Stomach (tissue), 9 donors: ENCODE data around the gene FBXO11. TPM values are rescaled to one million over a fixed set of nuclear protein-coding genes. Genes with fewer than 3 reads are reported as not detected.

ENCODE experiments used
- DNase-seq, 2 donors: peaks; one replicate each; pipeline versions ENCODE4 v3.0.0 to v3.0.0-alpha.2; 2013 to 2019
- H3K27ac ChIP-seq, 5 donors: fragments of 200-600 bp in 4 of 5; sonication (generic) in 4 of 5; one replicate each; pipeline ENCODE4 v1.5.1; 2013 to 2019; ENCODE audit warnings: mild to moderate bottlenecking in 1 of 5, moderate library complexity in 1 of 5
- H3K27me3 ChIP-seq, 3 donors: fragments of 200-600 bp; sonication (generic); one replicate each; pipeline ENCODE4 v1.5.1; 2017 to 2019; ENCODE audit warnings: mixed run types in 1 of 3
- H3K36me3 ChIP-seq, 4 donors: fragments of 200-600 bp; sonication (generic); 1 replicate in 3 of 4; 2 replicates in 1 of 4; pipeline ENCODE4 v1.5.1; 2016 to 2019
- H3K4me1 ChIP-seq, 4 donors: fragments of 200-600 bp; sonication (generic); one replicate each; pipeline ENCODE4 v1.5.1; 2016 to 2019
- H3K4me3 ChIP-seq, 4 donors: fragments of 200-600 bp; sonication (generic) in 3 of 4; one replicate each; pipeline ENCODE4 v1.5.1; 2016 to 2019; ENCODE audit warnings: mild to moderate bottlenecking in 1 of 4
- H3K9me3 ChIP-seq, 4 donors: fragments of 200-600 bp; sonication (generic); one replicate each; pipeline ENCODE4 v1.5.1; 2016 to 2019
- EP300 ChIP-seq: sonication (generic); formaldehyde crosslinking; IDR thresholded peaks from one replicate; pipeline ENCODE4 v1.6.1; 2017; ENCODE audit warnings: antibody characterized with exemption
- POLR2A ChIP-seq, 4 donors: fragments of 450-650 bp; IDR thresholded peaks; one replicate each; pipeline ENCODE4 v1.6.1; 2016; ENCODE audit warnings: antibody characterized with exemption in 4 of 4, control low read depth in 2 of 4, mild to moderate bottlenecking in 1 of 4, moderate library complexity in 1 of 4
- POLR2AphosphoS5 ChIP-seq, 3 donors: sonication (generic); formaldehyde crosslinking; IDR thresholded peaks; one replicate each; pipeline ENCODE4 v1.6.1; 2016; ENCODE audit warnings: antibody characterized with exemption in 3 of 3
- WGBS, 5 donors: extraction: QIAGEN DNeasy Blood & Tissue Kit in 3 of 5; methylation state at CpG; one replicate each; pipeline versions ENCODE4 v1.1.5 to v1.1.7; 2013 to 2018; 5-methylcytosine and 5-hydroxymethylcytosine counted together
- intact Hi-C: fragments of 100-400 bp; cut with DNase I; formaldehyde crosslinking; loops from one replicate; pipeline ENCODE4 v1.15.1; 2023; ENCODE audit warnings: low total_unique reads
- polyA plus RNA-seq, 3 donors: library from polyadenylated mRNA; stranded (reverse); fragments of 200-250 nt; gene quantifications; one replicate each; pipeline ENCODE4 v1.2.3, GENCODE V29; 2013
- total RNA-seq, 5 donors: library from RNA; depleted of rRNA; stranded (reverse); fragments of >200 nt; gene quantifications; one replicate each; pipeline versions ENCODE4 v1.1.0 to v1.2.3, GENCODE V29; 2014 to 2016
- TF ChIP-seq, protein P1 (sequence below), 7 experiments: fragments of 450-650 bp in 4 of 7; fragments of 200-600 bp in 3 of 7; sonication (generic) in 3 of 7; IDR thresholded peaks; one replicate each; pipeline ENCODE4 v1.5.1; 2016 to 2019; ENCODE audit warnings: antibody characterized with exemption in 7 of 7, control low read depth in 2 of 7, mild to moderate bottlenecking in 1 of 7
- donor health status: healthy with polysubstance abuse.
- donor health status: Bipolar disorder and iron deficiency.
- donor health status: healthy.

The FBXO11 gene
- total and polyA plus RNA-seq, 8 donors = 7.6 to 120 (median 30.8) TPM

DNA sequence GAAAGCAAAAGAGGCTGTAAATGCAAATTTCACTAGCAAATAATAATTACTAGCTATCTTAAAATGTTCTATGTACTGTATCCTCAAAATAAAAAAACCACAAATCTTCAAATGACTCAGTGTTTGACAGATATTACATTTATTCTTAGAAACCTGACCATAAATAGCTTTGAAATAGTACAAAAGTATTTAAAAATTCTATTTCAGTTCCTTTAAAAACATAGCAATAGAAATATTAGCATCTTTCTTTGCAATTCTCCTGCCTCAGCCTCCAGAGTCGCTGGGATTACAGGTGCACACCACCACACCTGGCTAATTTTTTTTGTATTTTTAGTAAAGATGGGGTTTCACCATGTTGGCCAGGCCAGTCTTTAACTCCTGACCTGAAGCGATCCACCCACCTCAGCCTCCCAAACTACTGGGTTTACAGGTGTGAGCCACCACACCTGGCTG lies 72.8 kb downstream of the FBXO11 start:
- Histone ChIP-seq H3K9me3 (no peaks in the 10 kb centered on the region), H3K27ac (no peak overlapping the region), H3K4me3 (no peak overlapping the region), H3K36me3 (peaks cover 52 to 100% (median 99%) of the 10 kb centered on the region in 4 donors), H3K4me1 (no peaks in the 10 kb centered on the region), H3K27me3 (no peaks in the 10 kb centered on the region)
- WGBS, 5 donors = 93 to 97% (median 94%) methylated on average over 2 of the region's 2 CpGs
- TF ChIP-seq POLR2A (IDR thresholded peaks at IDR 0.05) = no peak
- intact Hi-C loops = no loop called here
- DNase-seq = no peak

DNA sequence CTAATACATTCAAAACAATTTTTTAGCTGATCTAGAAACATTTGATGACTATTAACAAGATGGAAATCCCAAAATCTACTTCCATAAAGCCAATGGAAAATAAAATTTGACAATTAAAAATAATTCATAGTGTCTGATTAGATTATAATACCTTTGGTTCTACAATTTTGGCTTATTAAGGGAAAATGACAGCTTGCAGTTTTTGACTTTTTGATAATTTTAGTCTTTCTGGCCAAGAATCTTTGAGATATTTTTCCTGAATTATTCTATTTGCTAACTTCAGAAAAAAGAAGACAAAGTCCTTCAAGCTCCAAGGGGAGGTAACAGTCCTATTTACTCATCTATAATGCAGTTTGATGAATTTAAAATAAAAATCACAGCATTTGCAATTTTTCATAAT lies 83.8 kb downstream of the FBXO11 start:
- DNase-seq = no peak
- no peaks in the 10 kb centered on the region for H3K4me1 ChIP-seq
- intact Hi-C loops = no loop called here
- H3K4me3 ChIP-seq = no peak overlapping the region
- no peaks in the 10 kb centered on the region for H3K9me3 ChIP-seq
- TF ChIP-seq, protein P1, sequence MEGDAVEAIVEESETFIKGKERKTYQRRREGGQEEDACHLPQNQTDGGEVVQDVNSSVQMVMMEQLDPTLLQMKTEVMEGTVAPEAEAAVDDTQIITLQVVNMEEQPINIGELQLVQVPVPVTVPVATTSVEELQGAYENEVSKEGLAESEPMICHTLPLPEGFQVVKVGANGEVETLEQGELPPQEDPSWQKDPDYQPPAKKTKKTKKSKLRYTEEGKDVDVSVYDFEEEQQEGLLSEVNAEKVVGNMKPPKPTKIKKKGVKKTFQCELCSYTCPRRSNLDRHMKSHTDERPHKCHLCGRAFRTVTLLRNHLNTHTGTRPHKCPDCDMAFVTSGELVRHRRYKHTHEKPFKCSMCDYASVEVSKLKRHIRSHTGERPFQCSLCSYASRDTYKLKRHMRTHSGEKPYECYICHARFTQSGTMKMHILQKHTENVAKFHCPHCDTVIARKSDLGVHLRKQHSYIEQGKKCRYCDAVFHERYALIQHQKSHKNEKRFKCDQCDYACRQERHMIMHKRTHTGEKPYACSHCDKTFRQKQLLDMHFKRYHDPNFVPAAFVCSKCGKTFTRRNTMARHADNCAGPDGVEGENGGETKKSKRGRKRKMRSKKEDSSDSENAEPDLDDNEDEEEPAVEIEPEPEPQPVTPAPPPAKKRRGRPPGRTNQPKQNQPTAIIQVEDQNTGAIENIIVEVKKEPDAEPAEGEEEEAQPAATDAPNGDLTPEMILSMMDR (IDR thresholded peaks at IDR 0.05) = no peak
- TF ChIP-seq POLR2AphosphoS5 (IDR thresholded peaks at IDR 0.05) (no peak), POLR2A (IDR thresholded peaks at IDR 0.05) (no peak), EP300 (no peak)
- no peaks in the 10 kb centered on the region for H3K27me3 ChIP-seq
- H3K36me3 ChIP-seq = peaks cover 31 to 95% (median 91%) of the 10 kb centered on the region in 4 donors
- no peak overlapping the region for H3K27ac ChIP-seq

DNA sequence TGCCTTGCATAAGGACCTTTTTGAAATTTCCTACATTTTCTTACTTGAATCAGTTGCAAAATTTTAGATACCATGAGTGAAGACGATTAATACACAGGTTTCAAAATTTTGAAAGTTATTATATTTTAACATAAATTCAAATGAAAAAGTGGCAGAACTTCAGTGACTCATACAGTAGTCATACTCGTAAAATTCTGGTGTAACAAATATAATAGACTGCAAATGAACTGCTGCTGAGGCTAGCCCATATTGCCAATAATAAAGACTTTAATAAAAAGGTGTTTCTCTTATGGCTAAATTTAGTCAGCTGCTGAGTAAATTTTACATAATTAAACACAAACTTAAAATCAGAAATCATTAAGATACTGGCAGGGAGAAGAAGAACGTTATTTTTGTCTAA lies 86.5 kb downstream of the FBXO11 start:
- no peaks in the 10 kb centered on the region for H3K9me3 ChIP-seq
- TF ChIP-seq POLR2A (IDR thresholded peaks at IDR 0.05) (no peak), EP300 (no peak), POLR2AphosphoS5 (IDR thresholded peaks at IDR 0.05) (no peak)
- TF ChIP-seq, protein P1 (IDR thresholded peaks at IDR 0.05) = no peak
- H3K4me3 ChIP-seq = no peak overlapping the region
- no peak overlapping the region for H3K27ac ChIP-seq
- H3K36me3 ChIP-seq = peaks cover 43 to 98% (median 94%) of the 10 kb centered on the region in 4 donors
- intact Hi-C loops = no loop called here
- no peak for DNase-seq
- H3K27me3 ChIP-seq = no peaks in the 10 kb centered on the region
- WGBS, 5 donors = 88 to 96% (median 91%) methylated on average over 3 of the region's 3 CpGs
- H3K4me1 ChIP-seq = no peaks in the 10 kb centered on the region

DNA sequence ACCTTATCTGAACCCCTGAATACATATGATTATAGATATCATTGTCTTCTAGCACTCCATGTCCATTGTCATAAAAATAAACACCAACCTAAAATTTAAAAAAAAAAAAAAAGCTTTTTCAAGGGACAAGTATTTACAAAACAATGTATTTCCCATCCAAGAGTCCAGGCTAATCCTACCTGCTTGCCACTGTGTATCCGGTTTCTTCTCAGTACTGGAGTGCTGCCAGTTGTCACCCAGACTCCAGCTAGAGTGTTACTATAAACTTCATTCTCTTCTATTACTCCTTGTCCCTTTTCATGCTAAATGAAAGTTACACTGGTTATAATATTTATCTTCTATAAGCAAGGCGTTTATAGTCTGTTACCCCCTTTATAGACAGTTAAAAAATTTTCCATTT lies 87.5 kb downstream of the FBXO11 start:
- 53 to 77% (median 66%) methylated on average over 2 of the region's 2 CpGs for WGBS, 5 donors
- H3K27ac ChIP-seq = no peak overlapping the region
- H3K36me3 ChIP-seq = peaks cover 43 to 98% (median 96%) of the 10 kb centered on the region in 4 donors
- no peak for DNase-seq
- H3K27me3 ChIP-seq = no peaks in the 10 kb centered on the region
- TF ChIP-seq, protein P1 (IDR thresholded peaks at IDR 0.05) = no peak
- TF ChIP-seq POLR2A (IDR thresholded peaks at IDR 0.05) = no peak
- TF ChIP-seq POLR2AphosphoS5 (IDR thresholded peaks at IDR 0.05) = no peak
- TF ChIP-seq EP300 = no peak
- no peaks in the 10 kb centered on the region for H3K4me1 ChIP-seq
- intact Hi-C loops = no loop called here
- H3K4me3 ChIP-seq = no peak overlapping the region
- no peaks in the 10 kb centered on the region for H3K9me3 ChIP-seq

DNA sequence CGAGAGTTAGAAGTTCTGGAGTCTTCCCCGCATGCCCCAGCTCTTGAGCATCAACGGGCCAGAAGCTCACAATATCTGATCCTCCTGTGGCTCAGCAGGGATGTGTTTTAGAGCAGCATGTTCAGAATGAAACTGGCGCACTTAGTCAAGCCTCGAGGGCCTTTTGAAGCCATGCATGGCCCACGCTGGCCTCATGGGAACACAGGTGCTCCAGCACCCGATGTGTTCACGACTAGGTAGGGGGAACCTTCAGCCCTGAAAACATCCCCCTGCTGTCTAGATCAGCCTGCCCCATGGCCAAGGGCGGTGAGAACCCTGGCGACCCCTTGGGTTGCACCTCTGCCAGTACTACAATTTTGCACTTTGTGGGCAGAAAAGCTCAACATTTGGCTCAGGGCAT lies 90.5 kb downstream of the FBXO11 start:
- TF ChIP-seq, protein P1 (IDR thresholded peaks at IDR 0.05) = no peak
- TF ChIP-seq POLR2AphosphoS5 (IDR thresholded peaks at IDR 0.05) (no peak), POLR2A (IDR thresholded peaks at IDR 0.05) (no peak), EP300 (no peak)
- H3K4me3 ChIP-seq = no peak overlapping the region
- H3K4me1 ChIP-seq = peaks cover 0 to 11% (median 4%) of the 10 kb centered on the region in 4 donors
- H3K36me3 ChIP-seq = peaks cover 37 to 100% (median 100%) of the 10 kb centered on the region in 4 donors
- H3K9me3 ChIP-seq = no peaks in the 10 kb centered on the region
- no peaks in the 10 kb centered on the region for H3K27me3 ChIP-seq
- 93 to 97% (median 95%) methylated on average over 9 to 10 of the region's 10 CpGs for WGBS, 5 donors
- intact Hi-C loops = no loop called here
- no peak for DNase-seq
- H3K27ac ChIP-seq = no peak overlapping the region
